Stimulated activated CD4-positive, alpha-beta T cell treated with anti-CD3 and anti-CD28 coated beads, Interleukin-1b, Interleukin-23, amount 100 ng/mL, for 48 hours (primary cell): ENCODE measurements around the gene RARRES2.
"Not testable (repeated sequence)": the region's sequence is repeated elsewhere in the genome, so short reads cannot be mapped to it uniquely, and the experiment has no call there.

Experiments
- DNase-seq: peaks from one replicate; pipeline ENCODE4 v3.0.0-alpha.2; 2020

The RARRES2 gene

DNA sequence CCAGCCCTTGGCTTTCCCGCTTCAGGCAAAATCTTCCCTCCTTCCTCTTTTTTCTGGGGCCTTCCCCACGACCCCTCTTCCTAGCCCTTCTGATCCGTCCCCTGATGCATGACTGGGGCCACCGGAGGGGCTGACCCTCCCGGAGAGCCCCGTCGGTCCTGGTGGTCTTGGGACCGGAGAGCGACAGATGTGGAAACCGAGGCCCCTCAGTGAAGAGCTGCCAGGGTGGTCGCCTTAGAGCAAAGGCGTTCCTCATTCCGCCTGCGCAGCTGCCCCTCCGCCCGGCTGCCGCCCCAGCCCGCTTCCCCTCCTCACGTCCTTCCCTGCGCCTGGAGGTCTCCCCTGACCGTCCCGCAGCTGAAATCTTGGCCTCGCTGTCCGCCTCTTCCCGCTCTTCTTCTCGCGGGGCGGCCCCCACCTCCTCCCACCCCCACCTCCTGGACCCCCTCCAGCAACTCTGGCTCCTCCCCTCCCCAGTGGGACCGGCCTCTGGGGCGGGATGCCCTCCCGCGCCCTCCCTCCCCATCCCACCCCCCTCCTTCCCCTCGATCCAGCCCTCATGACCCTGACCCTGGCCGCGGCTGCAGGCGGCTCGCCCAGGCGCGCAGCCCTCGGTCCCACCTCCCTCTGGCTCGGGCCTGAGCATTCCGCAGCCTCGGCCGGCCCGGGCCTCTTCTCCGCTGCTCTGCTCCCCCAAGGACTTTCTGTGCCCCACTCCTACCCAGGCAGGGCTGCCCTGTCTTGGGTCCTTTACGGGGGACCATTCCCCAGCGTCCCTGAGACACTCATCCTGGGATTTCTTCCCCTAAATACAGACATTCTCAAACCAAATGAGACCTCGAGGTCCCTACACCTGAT is at the start of gene RARRES2:
TSS of gene RARRES2 (minus strand) at position 367 of the 858 bp plus-strand sequence. CDS start 1,020 bp downstream, outside the sequence.
- no peak for DNase-seq

- no peak for DNase-seq
Measured at GRCh38 chr7:150390205-150390604, 48.8 kb upstream of the RARRES2 start.

GRCh38 chr7:150389532-150389816 is 48.0 kb upstream of the RARRES2 start:
- no peak for DNase-seq

- no peak for DNase-seq
Measured at GRCh38 chr7:150388709-150389531, 47.5 kb upstream of the RARRES2 start.

- DNase-seq, result no peak
Measured at GRCh38 chr7:150388306-150388705, 46.9 kb upstream of the RARRES2 start.

DNA sequence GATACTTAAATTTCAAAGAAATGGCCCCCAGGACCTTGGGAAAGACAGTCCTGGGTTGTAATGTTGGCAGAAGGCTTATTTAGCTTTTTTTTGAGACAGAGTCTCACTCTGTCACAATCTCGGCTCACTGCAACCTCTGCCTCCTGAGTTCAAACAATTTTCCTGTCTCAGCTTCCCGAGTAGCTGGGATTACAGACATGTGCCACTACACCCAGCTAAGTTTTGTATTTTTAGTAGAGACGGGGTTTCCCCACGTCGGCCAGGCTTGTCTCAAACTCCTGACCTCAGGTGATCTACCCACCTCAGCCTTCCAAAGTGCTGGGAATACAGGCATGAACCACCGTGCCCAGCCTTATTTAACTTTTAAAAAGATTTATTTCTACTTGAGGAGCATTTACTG is 44.5 kb upstream of the RARRES2 start:
- DNase-seq, result not testable (repeated sequence)

- no peak for DNase-seq
Measured at GRCh38 chr7:150385302-150385723, 43.9 kb upstream of the RARRES2 start.

- no peak for DNase-seq
Measured at GRCh38 chr7:150384406-150385301, 43.2 kb upstream of the RARRES2 start.

GRCh38 chr7:150383710-150384397 is 42.4 kb upstream of the RARRES2 start:
- no peak for DNase-seq

GRCh38 chr7:150382844-150383225 is 41.4 kb upstream of the RARRES2 start:
- DNase-seq, result no peak

- DNase-seq, result no peak
Measured at GRCh38 chr7:150382123-150382843, 40.9 kb upstream of the RARRES2 start.

- no peak for DNase-seq
Measured at GRCh38 chr7:150381785-150382122, 40.3 kb upstream of the RARRES2 start.

GRCh38 chr7:150381096-150381495 is 39.7 kb upstream of the RARRES2 start:
- DNase-seq, result no peak

- DNase-seq, result no peak
Measured at GRCh38 chr7:150380463-150380862, 39.0 kb upstream of the RARRES2 start.

GRCh38 chr7:150379441-150380379 is 38.3 kb upstream of the RARRES2 start:
- DNase-seq, result no peak

DNA sequence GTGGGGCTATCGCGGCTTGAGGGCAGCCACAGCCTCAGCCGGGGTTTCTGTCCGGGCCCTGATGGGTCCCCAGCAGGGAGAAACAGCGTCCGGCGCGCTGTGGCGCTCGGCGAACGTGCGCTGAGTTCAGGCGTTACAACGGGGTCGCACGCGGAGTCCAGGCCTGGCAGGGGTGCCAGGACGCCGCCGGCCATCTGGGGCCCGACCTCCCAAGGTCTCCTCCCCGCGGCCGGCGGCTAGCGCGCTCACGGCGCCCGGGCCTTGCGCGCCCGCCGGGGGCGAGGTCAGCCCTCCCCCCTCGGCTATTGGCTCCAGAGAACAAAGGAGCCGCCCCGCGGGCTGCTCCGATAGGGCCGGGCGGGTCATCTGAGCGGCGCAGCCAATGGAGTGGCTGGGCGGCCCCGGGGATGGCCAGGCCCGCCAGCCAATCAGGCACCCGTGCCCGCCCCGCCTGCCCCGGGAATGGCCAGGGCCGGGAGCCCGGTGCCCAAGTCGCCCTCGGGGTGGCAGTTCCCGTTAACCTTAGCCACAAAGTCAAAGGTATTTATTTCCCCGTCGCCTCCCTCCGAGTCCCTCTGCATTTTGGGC is 37.5 kb upstream of the RARRES2 start, which contains the start of gene ZNF775:
TSS of gene ZNF775 (plus strand) at position 478 of the 588 bp plus-strand sequence. CDS start 9,141 bp downstream, outside the sequence.
- DNase-seq, result peak; percentile 91

- no peak for DNase-seq
Measured at GRCh38 chr7:150378115-150378852, 36.9 kb upstream of the RARRES2 start.

GRCh38 chr7:150377635-150378034 is 36.2 kb upstream of the RARRES2 start:
- DNase-seq, result no peak

DNA sequence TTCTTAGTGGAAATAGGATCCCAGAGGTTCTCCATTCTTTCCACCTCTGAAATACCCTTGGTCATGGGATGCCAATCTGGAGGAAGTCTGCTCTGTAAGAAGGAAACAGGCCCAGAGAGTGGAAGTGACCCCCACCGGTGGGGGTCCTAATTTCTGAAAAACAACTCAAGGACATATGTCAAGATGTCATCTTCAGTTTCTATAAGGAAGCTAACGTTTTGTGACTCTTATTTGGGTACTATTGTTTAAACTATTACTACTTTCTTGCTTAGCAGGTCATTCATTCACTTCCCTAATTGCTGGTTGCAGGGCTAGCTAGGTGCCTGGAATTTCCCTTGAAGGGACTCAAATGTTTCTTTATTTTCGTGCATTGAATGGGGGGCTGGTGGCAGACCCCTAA is 35.8 kb upstream of the RARRES2 start:
- no peak for DNase-seq
